ENCODE measurements around the gene EIF4E2.
A peak's percentile ranks its signal among the peaks of the same experiment; 100 is the strongest.

The EIF4E2 gene

DNA sequence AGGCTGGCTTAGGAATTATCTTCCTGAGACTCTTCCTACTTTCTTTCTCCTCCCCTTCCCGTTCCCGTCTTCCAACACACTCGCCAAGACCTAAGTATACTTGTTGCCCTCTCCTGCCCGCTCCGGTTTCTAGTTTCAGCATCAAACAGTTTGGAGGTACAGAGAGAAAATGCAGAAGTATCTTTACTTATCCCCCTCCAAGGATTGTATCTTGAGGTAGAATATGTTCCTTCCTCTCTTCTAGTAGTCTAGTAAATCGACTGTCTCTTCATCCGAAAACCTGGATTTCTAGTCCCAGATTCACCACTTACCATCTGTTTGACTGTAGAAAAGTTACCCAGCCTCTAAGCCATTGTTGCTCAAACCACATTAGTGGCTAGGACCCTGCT lies 755 bp downstream of the EIF4E2 start:
- H3K4me3 ChIP-seq (ENCODE audit: low read depth, low read length), result peak overlapping the region; percentile 86
- TF ChIP-seq, protein P1, sequence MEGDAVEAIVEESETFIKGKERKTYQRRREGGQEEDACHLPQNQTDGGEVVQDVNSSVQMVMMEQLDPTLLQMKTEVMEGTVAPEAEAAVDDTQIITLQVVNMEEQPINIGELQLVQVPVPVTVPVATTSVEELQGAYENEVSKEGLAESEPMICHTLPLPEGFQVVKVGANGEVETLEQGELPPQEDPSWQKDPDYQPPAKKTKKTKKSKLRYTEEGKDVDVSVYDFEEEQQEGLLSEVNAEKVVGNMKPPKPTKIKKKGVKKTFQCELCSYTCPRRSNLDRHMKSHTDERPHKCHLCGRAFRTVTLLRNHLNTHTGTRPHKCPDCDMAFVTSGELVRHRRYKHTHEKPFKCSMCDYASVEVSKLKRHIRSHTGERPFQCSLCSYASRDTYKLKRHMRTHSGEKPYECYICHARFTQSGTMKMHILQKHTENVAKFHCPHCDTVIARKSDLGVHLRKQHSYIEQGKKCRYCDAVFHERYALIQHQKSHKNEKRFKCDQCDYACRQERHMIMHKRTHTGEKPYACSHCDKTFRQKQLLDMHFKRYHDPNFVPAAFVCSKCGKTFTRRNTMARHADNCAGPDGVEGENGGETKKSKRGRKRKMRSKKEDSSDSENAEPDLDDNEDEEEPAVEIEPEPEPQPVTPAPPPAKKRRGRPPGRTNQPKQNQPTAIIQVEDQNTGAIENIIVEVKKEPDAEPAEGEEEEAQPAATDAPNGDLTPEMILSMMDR (IDR thresholded peaks at IDR 0.05; ENCODE audit: borderline replicate concordance, insufficient read depth, low read depth, low read length), result no peak

DNA sequence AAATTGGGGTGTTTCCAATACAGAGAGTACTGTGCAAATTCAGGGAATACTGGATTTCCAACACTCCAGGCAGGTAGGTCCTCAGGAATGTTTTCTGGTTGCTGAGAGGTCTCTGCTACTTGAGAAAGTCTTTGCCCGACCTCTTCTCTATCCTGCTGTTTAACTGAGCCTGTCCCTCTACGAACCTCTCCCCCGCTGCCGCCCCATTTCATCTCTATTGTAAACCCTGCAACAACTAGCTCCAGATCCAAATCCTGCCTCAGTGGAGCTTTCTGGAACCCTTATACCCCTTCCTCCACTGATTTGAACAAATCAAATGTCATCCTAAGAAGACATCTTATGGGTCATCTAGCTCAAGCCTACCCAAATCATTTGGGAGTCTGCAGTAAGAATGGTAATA lies 1.3 kb downstream of the EIF4E2 start:
- peak overlapping the region; percentile 86 for H3K4me3 ChIP-seq (ENCODE audit: low read depth, low read length)
- TF ChIP-seq, protein P1 (IDR thresholded peaks at IDR 0.05; ENCODE audit: borderline replicate concordance, insufficient read depth, low read depth, low read length), result no peak

DNA sequence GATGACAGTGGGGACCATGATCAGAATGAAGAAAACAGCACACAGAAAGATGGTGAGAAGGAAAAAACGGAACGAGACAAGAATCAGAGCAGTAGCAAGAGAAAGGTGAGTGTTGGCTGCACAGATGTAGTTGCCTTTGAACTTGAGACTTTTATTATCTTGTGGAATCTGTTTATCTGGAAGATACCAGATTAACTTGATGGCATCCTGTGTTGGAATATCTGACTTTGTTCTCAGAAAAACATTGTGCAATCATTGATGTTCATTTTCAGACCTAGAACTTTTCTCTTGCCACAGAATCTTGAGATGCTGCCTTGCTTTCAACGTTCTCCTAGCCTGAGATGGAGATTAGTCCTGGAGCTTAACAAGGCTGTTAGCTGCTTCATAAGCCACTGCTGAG lies 5.9 kb downstream of the EIF4E2 start:
- TF ChIP-seq, protein P1 (IDR thresholded peaks at IDR 0.05; ENCODE audit: borderline replicate concordance, insufficient read depth, low read depth, low read length), result no peak
- H3K4me3 ChIP-seq (ENCODE audit: low read depth, low read length), result no peak overlapping the region

DNA sequence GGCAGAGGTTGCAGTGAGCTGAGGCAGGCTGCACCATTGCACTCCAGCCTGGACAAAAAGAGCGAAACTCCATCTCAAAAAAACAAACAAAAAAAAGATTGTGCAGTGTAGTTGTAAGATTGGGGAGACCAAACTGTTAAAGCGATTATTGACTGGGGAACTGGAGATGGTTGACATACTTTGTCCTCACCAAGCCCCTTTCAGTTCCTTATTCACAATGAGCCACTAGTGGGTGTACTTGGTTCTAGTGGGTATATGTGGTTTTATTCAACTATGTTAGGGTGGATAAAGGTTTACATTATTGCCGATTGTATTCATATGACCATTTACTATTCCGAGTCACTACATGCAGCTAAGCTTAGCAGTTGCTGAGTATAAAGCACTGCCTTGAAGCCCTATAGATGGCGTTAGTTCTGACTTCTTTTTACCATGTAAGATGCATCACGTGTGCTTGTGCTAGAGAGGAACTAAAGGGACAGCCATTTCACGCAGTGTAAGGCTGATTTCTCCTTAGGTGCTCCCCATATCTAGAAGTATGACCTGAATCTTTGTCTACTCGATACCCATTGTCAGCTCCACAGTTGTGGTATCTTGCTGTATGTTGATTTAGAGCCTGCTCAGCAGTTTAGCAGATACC lies 12.1 kb downstream of the EIF4E2 start:
- TF ChIP-seq, protein P1 (IDR thresholded peaks at IDR 0.05; ENCODE audit: borderline replicate concordance, insufficient read depth, low read depth, low read length), result no peak
- no peak overlapping the region for H3K4me3 ChIP-seq (ENCODE audit: low read depth, low read length)

DNA sequence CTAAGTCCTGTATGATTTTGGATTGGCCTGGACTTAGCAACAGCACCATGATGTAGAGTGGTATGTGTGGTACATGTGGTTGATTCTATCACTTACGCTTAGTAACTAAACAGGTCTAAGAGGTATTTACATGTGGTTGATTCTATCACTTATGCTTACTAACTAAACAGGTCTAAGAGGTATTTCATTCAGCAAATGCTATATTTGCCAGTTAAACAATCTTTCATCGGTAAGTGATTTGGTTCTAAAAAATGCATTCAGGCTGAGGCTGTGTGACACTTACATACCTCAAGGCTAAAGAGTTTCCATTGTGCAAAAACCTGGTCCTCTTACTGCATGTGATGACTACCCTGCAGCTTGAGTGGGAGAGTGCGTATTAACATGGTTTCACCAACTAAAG lies 13.1 kb downstream of the EIF4E2 start:
- no peak overlapping the region for H3K4me3 ChIP-seq (ENCODE audit: low read depth, low read length)
- TF ChIP-seq, protein P1 (IDR thresholded peaks at IDR 0.05; ENCODE audit: borderline replicate concordance, insufficient read depth, low read depth, low read length), result no peak

DNA sequence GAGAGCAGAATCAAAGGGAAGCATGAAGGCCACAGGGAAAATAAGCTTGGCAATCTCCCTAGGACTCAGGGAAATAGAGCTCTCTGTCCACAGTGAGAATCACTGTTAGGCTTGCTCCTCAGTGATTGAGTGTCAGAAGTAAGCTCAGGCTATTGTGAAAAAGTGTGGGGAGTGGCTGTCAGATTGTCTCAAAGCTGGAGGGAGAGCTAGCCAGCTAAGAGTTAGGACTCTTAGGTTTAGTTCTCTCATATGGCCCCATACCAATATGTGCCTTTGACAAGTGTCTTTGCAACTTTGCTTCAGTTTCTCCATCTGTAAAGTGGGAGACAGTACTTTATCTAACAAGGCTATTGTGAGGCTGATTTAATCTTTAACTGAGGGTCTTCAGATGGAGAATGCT lies 17.2 kb downstream of the EIF4E2 start:
- no peak overlapping the region for H3K4me3 ChIP-seq (ENCODE audit: low read depth, low read length)
- TF ChIP-seq, protein P1 (IDR thresholded peaks at IDR 0.05; ENCODE audit: borderline replicate concordance, insufficient read depth, low read depth, low read length), result no peak

DNA sequence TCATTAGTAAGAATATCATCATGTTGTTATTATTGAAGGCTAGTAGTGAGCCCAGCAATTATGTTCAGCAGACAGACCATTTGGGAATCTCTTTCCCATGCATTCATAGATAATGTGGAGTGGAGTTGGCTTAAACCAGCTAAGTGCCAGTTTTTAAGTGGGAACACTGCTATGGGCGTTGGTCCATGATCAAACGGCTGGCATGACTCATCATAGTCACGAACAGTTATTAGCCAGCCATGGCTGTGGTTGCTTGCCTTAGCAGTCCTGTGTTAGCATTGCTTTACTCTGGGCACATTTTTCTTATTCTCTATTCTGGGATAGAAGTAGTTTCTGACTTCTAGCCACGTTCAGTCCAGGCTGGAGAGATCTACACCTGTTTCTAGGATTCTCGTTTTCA lies 17.7 kb downstream of the EIF4E2 start:
- TF ChIP-seq, protein P1 (IDR thresholded peaks at IDR 0.05; ENCODE audit: borderline replicate concordance, insufficient read depth, low read depth, low read length), result no peak
- no peak overlapping the region for H3K4me3 ChIP-seq (ENCODE audit: low read depth, low read length)

Data from GM12875 (cell line).